GM12878 (cell line): ENCODE data around the gene MEGF9. TPM values are rescaled to one million over a fixed set of nuclear protein-coding genes. Genes with fewer than 3 reads are reported as not detected.

Experiments used
- ATAC-seq: fragments of 200-7000 bp; cut with Tn5 transposase; 3 replicates; pipeline ENCODE4 v1.9.1; 2020; ENCODE audit warnings: mild to moderate bottlenecking, moderate library complexity
- BruUV-seq: library from RNA; stranded (reverse); fragments of 400-500 nt; replicated peaks from 2 replicates; lab custom pipeline; 2021; lab: Mats Ljungman, UMichigan
- CTCF ChIA-PET: fragments of 300-600 bp; sonication (Branson Sonifier 250); formaldehyde crosslinking; extraction: SDS; loops from one replicate; lab custom pipeline; 2021; ENCODE audit warnings: inconsistent platforms; lab: Yijun Ruan, JAX
- POLR2A ChIA-PET: fragments of 350-600 bp; formaldehyde crosslinking; extraction: SDS; loops from one replicate; lab custom pipeline; 2021; ENCODE audit warnings: inconsistent platforms; lab: Charles Lee
- RAD21 ChIA-PET: fragments of 300-600 bp; sonication (Branson Sonifier 250); formaldehyde crosslinking; loops from one replicate; lab custom pipeline; 2023; ENCODE audit warnings: antibody characterized with exemption; ENCODE audit not compliant: unreplicated experiment; lab: Charles Lee
- SMC1A ChIA-PET: fragments of 300-600 bp; sonication (Branson Sonifier 250); formaldehyde crosslinking; loops from one replicate; lab custom pipeline; 2023; ENCODE audit not compliant: unreplicated experiment, uncharacterized antibody; lab: Charles Lee
- DNase-seq: peaks from one replicate; pipeline ENCODE4 v3.0.0-alpha.2; 2011; ENCODE audit warnings: low read depth, low spot score
- FAIRE-seq: peaks from 3 replicates; lab custom pipeline; 2011; peaks lifted over from hg19 to GRCh38; lab: Jason Lieb, UNC
- H2AFZ ChIP-seq: 2 replicates; pipeline ENCODE4 v1.6.0; 2011; ENCODE audit warnings: low read depth, low read length, control low read depth; ENCODE audit not compliant: control insufficient read depth
- H3K27ac ChIP-seq: 2 replicates; pipeline ENCODE4 v1.5.1; 2011; ENCODE audit warnings: control low read depth; ENCODE audit not compliant: control insufficient read depth, insufficient read depth
- H3K27me3 ChIP-seq, 2 experiments: replicated peaks in 1 of 2; 2 replicates each; pipeline versions ENCODE4 v1.6.0 to v1.6.1; 2011; ENCODE audit warnings: low read length in 1 of 2; ENCODE audit not compliant: control insufficient read depth in 2 of 2, insufficient read depth in 2 of 2
- H3K36me3 ChIP-seq, 2 experiments: 2 replicates each; pipeline ENCODE4 v1.5.1; 2011; ENCODE audit warnings: low read length in 1 of 2; ENCODE audit not compliant: control insufficient read depth in 2 of 2, insufficient read depth in 2 of 2
- H3K4me1 ChIP-seq: 2 replicates; pipeline ENCODE4 v1.6.1; 2011; ENCODE audit warnings: mild to moderate bottlenecking, low read length, moderate library complexity, mixed read lengths; ENCODE audit not compliant: control insufficient read depth, insufficient read depth
- H3K4me2 ChIP-seq: 2 replicates; pipeline ENCODE4 v1.6.0; 2011; ENCODE audit warnings: control low read depth; ENCODE audit not compliant: control insufficient read depth, insufficient read depth
- H3K4me3 ChIP-seq: fragments of 200-600 bp; sonication (generic); 2 replicates; pipeline ENCODE4 v1.5.1; 2016
- H3K79me2 ChIP-seq: 2 replicates; pipeline ENCODE4 v1.6.0; 2011; ENCODE audit warnings: low read length; ENCODE audit not compliant: control insufficient read depth, insufficient read depth
- H3K9ac ChIP-seq: 2 replicates; pipeline ENCODE4 v1.8.0; 2011; ENCODE audit warnings: low read length, control low read depth, mixed read lengths; ENCODE audit not compliant: control insufficient read depth, insufficient read depth
- H3K9me3 ChIP-seq: replicated peaks from 3 replicates; pipeline ENCODE4 v1.5.1; 2011; ENCODE audit warnings: mild to moderate bottlenecking, low read length; ENCODE audit not compliant: control insufficient read depth, insufficient read depth
- H4K20me1 ChIP-seq: 2 replicates; pipeline ENCODE4 v1.6.0; 2011; ENCODE audit not compliant: control insufficient read depth, insufficient read depth
- SPI1 ChIP-seq: IDR thresholded peaks from 2 replicates; pipeline ENCODE4 v1.6.1; 2011; ENCODE audit warnings: low read depth, mild to moderate bottlenecking, low read length, moderate library complexity, borderline replicate concordance; ENCODE audit not compliant: insufficient read depth
- TAF1 ChIP-seq: IDR thresholded peaks from 2 replicates; pipeline ENCODE4 v1.6.1; 2011; ENCODE audit warnings: mild to moderate bottlenecking, low read depth, low read length, borderline replicate concordance
- YBX1 ChIP-seq: fragments of 450-650 bp; IDR thresholded peaks from 2 replicates; pipeline ENCODE4 v1.6.1; 2016; ENCODE audit warnings: antibody characterized with exemption
- WGBS: methylation state at CpG from one replicate; pipeline ENCODE4 v1.1.6; 2016; ENCODE audit warnings: low lambda C conversion rate; ENCODE audit not compliant: insufficient replicate concordance, insufficient coverage; ENCODE audit errors: missing lambda C conversion rate; 5-methylcytosine and 5-hydroxymethylcytosine counted together
- in situ Hi-C: fragments of 300-500 bp; cut with MboI; formaldehyde crosslinking; loops from 9 replicates; pipeline ENCODE4 v1.14.3; 2018; ENCODE audit warnings: mixed read lengths
- intact Hi-C: fragments of 100-400 bp; cut with micrococcal nuclease; formaldehyde crosslinking; loops from one replicate; pipeline ENCODE4 v1.14.2; 2022; ENCODE audit not compliant: unreplicated experiment
- polyA plus RNA-seq, 11 experiments: library from polyadenylated mRNA; depleted of rRNA in 4 of 11; unstranded in 6 of 11; stranded (reverse) in 5 of 11; fragments of >200 nt; fragmentation: Nextera tagmentation in 4 of 11; fragmentation: Illumina TruSeq in 1 of 11; extraction: Ambion mirVana in 4 of 11; extraction: Trizol in 1 of 11; gene quantifications; 1 replicate in 1 of 11; 2 replicates in 10 of 11; pipeline versions ENCODE4 v1.2.1 to v1.2.3, GENCODE V29; 2011 to 2016; ENCODE audit warnings: inconsistent platforms in 2 of 11, missing spikeins in 2 of 11, low read depth in 1 of 11
- total RNA-seq, 4 experiments: library from RNA; depleted of rRNA in 3 of 4; stranded (reverse); fragments of >200 nt in 3 of 4; fragmentation: Illumina TruSeq in 1 of 4; extraction: Trizol in 1 of 4; gene quantifications; 2 replicates each; pipeline versions ENCODE4 v1.2.1 to v1.2.3, GENCODE V29; 2013 to 2021

MEGF9 gene
- total and polyA plus RNA-seq, 10 of the 15 experiments (the other 5 are each of a cell fraction or from before 2014, with no cell fraction given) = 0.71 to 5.1 (median 2.6) TPM

DNA sequence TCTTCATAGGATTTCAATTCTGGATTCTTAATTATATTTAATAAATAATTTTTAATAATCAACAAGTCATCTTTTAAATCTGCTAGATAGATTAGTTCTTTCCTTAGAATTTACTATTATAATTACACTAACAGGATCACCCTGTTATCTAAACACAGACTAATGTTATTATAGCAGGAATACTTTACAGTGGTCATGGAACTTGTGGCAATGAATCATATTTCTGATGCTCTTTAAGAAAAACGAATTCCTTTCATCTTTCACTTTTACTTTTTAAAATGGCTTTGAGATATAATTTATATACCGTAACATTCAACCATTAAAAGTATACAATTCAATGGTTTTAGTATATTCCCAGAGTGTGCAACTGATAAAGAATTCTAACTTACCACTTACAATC is 104.6 kb downstream of the MEGF9 start:
- Histone ChIP-seq H3K79me2 (no peaks in the 10 kb centered on the region), H3K4me3 (no peak overlapping the region), H3K9ac (no peak overlapping the region), H3K27me3 (no peaks in the 10 kb centered on the region), H3K36me3 (no peaks in the 10 kb centered on the region), H2AFZ (no peak overlapping the region), H4K20me1 (no peaks in the 10 kb centered on the region), H3K27ac (no peak overlapping the region), H3K9me3 (no peaks in the 10 kb centered on the region), H3K4me2 (no peak overlapping the region)
- ATAC-seq (no peak), DNase-seq (no peak), FAIRE-seq (no peak)
- RAD21 ChIA-PET = no interaction called here
- BruUV-seq = no TSS peak
- CTCF ChIA-PET = interaction anchor here (3.1 kb wide), 1 partner anchor 10 kb away, joined by 13 read pairs; no protein-coding TSS in a partner anchor
- WGBS = 96% methylated on average over 2 of the region's 2 CpGs
- POLR2A ChIA-PET = no interaction called here
- TF ChIP-seq TAF1 (no peak), SPI1 (no peak)
- TF ChIP-seq, all 136 proteins: peak for 0
- intact Hi-C loops (no loop called here), in situ Hi-C loops (no loop called here)
- SMC1A ChIA-PET = no interaction called here
- no peaks in the 10 kb centered on the region for H3K4me1 ChIP-seq

DNA sequence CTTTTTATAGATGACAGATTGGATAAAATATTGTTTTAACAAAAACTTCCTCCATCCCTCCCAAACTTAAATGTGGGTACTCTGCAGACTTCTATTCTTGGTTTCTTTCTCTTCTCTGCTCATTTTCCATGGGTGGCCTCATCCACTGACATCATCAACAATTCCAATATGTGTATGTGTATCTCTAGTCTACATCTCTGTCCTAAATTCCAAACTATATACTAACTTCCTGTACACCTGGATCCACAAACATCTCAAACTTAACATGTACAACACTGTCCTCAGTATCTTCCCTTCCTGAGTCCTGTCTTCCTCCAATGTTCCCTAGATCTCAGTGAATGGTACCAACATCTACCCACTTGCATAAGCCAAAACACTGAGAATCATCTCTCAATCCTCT is 105.8 kb downstream of the MEGF9 start:
- H3K9ac ChIP-seq = no peak overlapping the region
- H3K27me3 ChIP-seq = no peaks in the 10 kb centered on the region
- no peak overlapping the region for H3K27ac ChIP-seq
- in situ Hi-C loops (no loop called here), intact Hi-C loops (no loop called here)
- no peak overlapping the region for H2AFZ ChIP-seq
- no peaks in the 10 kb centered on the region for H3K4me1 ChIP-seq
- TF ChIP-seq YBX1 = no peak
- DNase-seq (no peak), FAIRE-seq (no peak), ATAC-seq (no peak)
- no peaks in the 10 kb centered on the region for H3K9me3 ChIP-seq
- H4K20me1 ChIP-seq = no peaks in the 10 kb centered on the region
- no peaks in the 10 kb centered on the region for H3K36me3 ChIP-seq
- no peak overlapping the region for H3K4me2 ChIP-seq
- RAD21 ChIA-PET = no interaction called here
- no peak overlapping the region for H3K4me3 ChIP-seq
- CTCF ChIA-PET = interaction anchor here (1.4 to 3.1 kb wide), 2 partner anchors 10 to 11 kb away, joined by 4 to 13 read pairs; no protein-coding TSS in a partner anchor
- H3K79me2 ChIP-seq = no peaks in the 10 kb centered on the region
- POLR2A ChIA-PET = no interaction called here
- no TSS peak for BruUV-seq
- SMC1A ChIA-PET = interaction anchor here (0.8 kb wide), 1 partner anchor 147 kb away, joined by 3 read pairs; no protein-coding TSS in a partner anchor
